Liver (tissue), 9 donors: ENCODE measurements around the gene OR12D3. TPM values are rescaled to one million over a fixed set of nuclear protein-coding genes. Genes with fewer than 3 reads are reported as not detected.

ENCODE experiments used
- DNase-seq: peaks from one replicate; pipeline ENCODE4 v3.0.0-alpha.2; 2017; ENCODE audit warnings: low spot score
- H3K27ac ChIP-seq, 2 donors: one replicate each; pipeline ENCODE4 v1.7.0; 2013; ENCODE audit warnings: inconsistent platforms in 2 of 2, low read length in 2 of 2, control low read depth in 1 of 2, low read depth in 1 of 2, mild to moderate bottlenecking in 1 of 2
- H3K27me3 ChIP-seq, 4 donors: one replicate each; pipeline versions ENCODE4 v1.6.1 to v1.7.0; 2013; ENCODE audit warnings: low read length in 3 of 4, inconsistent platforms in 1 of 4, mild to moderate bottlenecking in 1 of 4, moderate library complexity in 1 of 4; ENCODE audit not compliant: control insufficient read depth in 4 of 4, insufficient read depth in 4 of 4
- H3K36me3 ChIP-seq, 4 donors: one replicate each; pipeline versions ENCODE4 v1.6.1 to v1.7.0; 2013; ENCODE audit warnings: low read length in 3 of 4, mild to moderate bottlenecking in 3 of 4, low read depth in 1 of 4, moderate library complexity in 1 of 4; ENCODE audit not compliant: control insufficient read depth in 4 of 4, insufficient read depth in 3 of 4
- H3K4me1 ChIP-seq, 4 donors: one replicate each; pipeline versions ENCODE4 v1.6.1 to v1.7.0; 2013; ENCODE audit warnings: low read length in 3 of 4, mild to moderate bottlenecking in 3 of 4, moderate library complexity in 1 of 4; ENCODE audit not compliant: control insufficient read depth in 4 of 4, insufficient read depth in 4 of 4
- H3K4me3 ChIP-seq, 3 donors: one replicate each; pipeline versions ENCODE4 v1.6.1 to v1.7.0; 2013; ENCODE audit warnings: low read length in 3 of 3, control low read depth in 1 of 3, low read depth in 1 of 3, mild to moderate bottlenecking in 1 of 3
- H3K9ac ChIP-seq, 2 donors: one replicate each; pipeline ENCODE4 v1.7.0; 2013; ENCODE audit warnings: low read length in 2 of 2, mild to moderate bottlenecking in 2 of 2, moderate library complexity in 2 of 2, control low read depth in 1 of 2, low read depth in 1 of 2
- H3K9me3 ChIP-seq, 4 donors: one replicate each; pipeline versions ENCODE4 v1.6.1 to v1.7.0; 2013; ENCODE audit warnings: low read length in 3 of 4; ENCODE audit not compliant: control insufficient read depth in 4 of 4
- EGR1 ChIP-seq, 2 donors: IDR thresholded peaks; 2 replicates each; pipeline ENCODE4 v1.6.1; 2016 to 2018; ENCODE audit warnings: antibody characterized with exemption in 2 of 2, low read depth in 2 of 2
- FOXA2 ChIP-seq: IDR thresholded peaks from 2 replicates; pipeline ENCODE4 v1.6.1; 2016; ENCODE audit warnings: antibody characterized with exemption
- GABPA ChIP-seq, 2 donors: IDR thresholded peaks in 1 of 2; conservative IDR thresholded peaks in 1 of 2; 2 replicates each; pipeline ENCODE4 v1.6.1; 2016; ENCODE audit warnings: antibody characterized with exemption in 2 of 2, mild to moderate bottlenecking in 1 of 2, moderate library complexity in 1 of 2
- HNF4A ChIP-seq, 2 donors: conservative IDR thresholded peaks; 2 replicates each; pipeline ENCODE4 v1.6.1; 2016; ENCODE audit warnings: antibody characterized with exemption in 2 of 2, mild to moderate bottlenecking in 2 of 2
- HNF4G ChIP-seq: IDR thresholded peaks from 2 replicates; pipeline ENCODE4 v1.6.1; 2016; ENCODE audit warnings: antibody characterized with exemption
- JUND ChIP-seq, 2 donors: IDR thresholded peaks; 2 replicates each; pipeline ENCODE4 v1.6.1; 2016; ENCODE audit warnings: antibody characterized with exemption in 2 of 2
- NR2F2 ChIP-seq: IDR thresholded peaks from 2 replicates; pipeline ENCODE4 v1.6.1; 2016; ENCODE audit warnings: antibody characterized with exemption
- RAD21 ChIP-seq, 2 donors: IDR thresholded peaks; 2 replicates each; pipeline ENCODE4 v1.6.1; 2016; ENCODE audit warnings: antibody characterized with exemption in 2 of 2, mild to moderate bottlenecking in 2 of 2
- RXRA ChIP-seq, 2 donors: IDR thresholded peaks; 2 replicates each; pipeline ENCODE4 v1.6.1; 2017 to 2018; ENCODE audit warnings: antibody characterized with exemption in 2 of 2, mild to moderate bottlenecking in 1 of 2
- SP1 ChIP-seq: IDR thresholded peaks from 2 replicates; pipeline ENCODE4 v1.6.1; 2018; ENCODE audit warnings: antibody characterized with exemption, mild to moderate bottlenecking
- TAF1 ChIP-seq: conservative IDR thresholded peaks from 2 replicates; pipeline ENCODE4 v1.6.1; 2016; ENCODE audit warnings: antibody characterized with exemption, mild to moderate bottlenecking
- YY1 ChIP-seq: IDR thresholded peaks from 2 replicates; pipeline ENCODE4 v1.6.1; 2016; ENCODE audit warnings: antibody characterized with exemption, mild to moderate bottlenecking
- WGBS: extraction: QIAGEN DNeasy Blood & Tissue Kit; methylation state at CpG from one replicate; pipeline ENCODE4 v1.1.7; 2013; 5-methylcytosine and 5-hydroxymethylcytosine counted together
- polyA plus RNA-seq, 2 donors: library from polyadenylated mRNA; stranded (reverse) in 1 of 2; unstranded in 1 of 2; fragments of 200-250 nt in 1 of 2; fragments of >200 nt in 1 of 2; fragmentation: Nextera tagmentation in 1 of 2; extraction: Ambion mirVana in 1 of 2; gene quantifications; one replicate each; pipeline versions ENCODE4 v1.2.1 to v1.2.3, GENCODE V29; 2013 to 2015
- total RNA-seq, 2 donors: library from RNA; depleted of rRNA; stranded (reverse); fragments of >200 nt; gene quantifications; one replicate each; pipeline ENCODE4 v1.2.3, GENCODE V29; 2014
- TF ChIP-seq, protein P1 (sequence below): IDR thresholded peaks from 2 replicates; pipeline ENCODE4 v1.6.1; 2016; ENCODE audit warnings: antibody characterized with exemption, mild to moderate bottlenecking
- TF ChIP-seq, protein P2 (sequence below): fragments of 150-350 bp; IDR thresholded peaks from 2 replicates; pipeline ENCODE4 v1.5.1; 2017; ENCODE audit warnings: improper control_type of control experiment, low read depth, low read length; ENCODE audit not compliant: missing input control
- TF ChIP-seq, protein P3 (sequence below): IDR thresholded peaks from 2 replicates; pipeline ENCODE4 v1.6.1; 2016; ENCODE audit warnings: antibody characterized with exemption
- TF ChIP-seq, protein P4 (sequence below): IDR thresholded peaks from 2 replicates; pipeline ENCODE4 v1.6.1; 2016; ENCODE audit warnings: antibody characterized with exemption
- donor health status: healthy.
- donor health status: healthy.
- donor health status: healthy.
- donor health status: healthy.
- donor health status: healthy.

The OR12D3 gene
- total and polyA plus RNA-seq, 4 donors: not detected

DNA sequence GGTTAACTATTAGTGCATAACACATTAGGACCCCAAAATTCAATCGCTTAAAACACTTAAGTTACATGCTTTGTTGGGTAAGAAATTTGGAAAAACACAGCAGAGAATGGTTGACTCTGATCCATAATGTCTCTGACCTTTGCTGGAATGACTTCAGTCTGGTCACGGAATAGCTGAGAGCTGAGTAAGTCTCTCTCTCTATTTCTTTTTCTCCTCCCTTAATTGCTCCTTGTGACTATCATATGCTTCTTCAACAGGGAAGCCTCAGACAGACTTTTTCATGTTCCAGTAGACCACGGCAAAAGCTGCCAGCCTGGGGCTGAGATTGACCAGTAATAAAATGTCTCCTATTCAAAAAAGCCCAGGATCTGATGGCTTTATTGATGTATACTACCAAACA, 44.4 kb upstream of the OR12D3 start:
- Histone ChIP-seq H3K36me3 (no peaks in the 10 kb centered on the region), H3K4me3 (no peak overlapping the region), H3K9ac (no peak overlapping the region), H3K4me1 (no peaks in the 10 kb centered on the region), H3K27ac (no peak overlapping the region), H3K9me3 (no peaks in the 10 kb centered on the region), H3K27me3 (no peaks in the 10 kb centered on the region)
- WGBS: 75% methylated on average over 3 of the region's 3 CpGs
- TF ChIP-seq GABPA (IDR thresholded peaks at IDR 0.05 in 1 of 2, conservative IDR thresholded peaks at IDR 0.05 in 1 of 2) (no peak), EGR1 (IDR thresholded peaks at IDR 0.05; ENCODE audit: low read depth in 2 of 2) (no peak), RXRA (IDR thresholded peaks at IDR 0.05) (no peak), HNF4G (no peak), RAD21 (IDR thresholded peaks at IDR 0.05) (no peak), SP1 (no peak), TAF1 (no peak), JUND (IDR thresholded peaks at IDR 0.05) (no peak), NR2F2 (no peak), HNF4A (conservative IDR thresholded peaks at IDR 0.05) (no peak), YY1 (no peak), FOXA2 (no peak)
- TF ChIP-seq, protein P1, sequence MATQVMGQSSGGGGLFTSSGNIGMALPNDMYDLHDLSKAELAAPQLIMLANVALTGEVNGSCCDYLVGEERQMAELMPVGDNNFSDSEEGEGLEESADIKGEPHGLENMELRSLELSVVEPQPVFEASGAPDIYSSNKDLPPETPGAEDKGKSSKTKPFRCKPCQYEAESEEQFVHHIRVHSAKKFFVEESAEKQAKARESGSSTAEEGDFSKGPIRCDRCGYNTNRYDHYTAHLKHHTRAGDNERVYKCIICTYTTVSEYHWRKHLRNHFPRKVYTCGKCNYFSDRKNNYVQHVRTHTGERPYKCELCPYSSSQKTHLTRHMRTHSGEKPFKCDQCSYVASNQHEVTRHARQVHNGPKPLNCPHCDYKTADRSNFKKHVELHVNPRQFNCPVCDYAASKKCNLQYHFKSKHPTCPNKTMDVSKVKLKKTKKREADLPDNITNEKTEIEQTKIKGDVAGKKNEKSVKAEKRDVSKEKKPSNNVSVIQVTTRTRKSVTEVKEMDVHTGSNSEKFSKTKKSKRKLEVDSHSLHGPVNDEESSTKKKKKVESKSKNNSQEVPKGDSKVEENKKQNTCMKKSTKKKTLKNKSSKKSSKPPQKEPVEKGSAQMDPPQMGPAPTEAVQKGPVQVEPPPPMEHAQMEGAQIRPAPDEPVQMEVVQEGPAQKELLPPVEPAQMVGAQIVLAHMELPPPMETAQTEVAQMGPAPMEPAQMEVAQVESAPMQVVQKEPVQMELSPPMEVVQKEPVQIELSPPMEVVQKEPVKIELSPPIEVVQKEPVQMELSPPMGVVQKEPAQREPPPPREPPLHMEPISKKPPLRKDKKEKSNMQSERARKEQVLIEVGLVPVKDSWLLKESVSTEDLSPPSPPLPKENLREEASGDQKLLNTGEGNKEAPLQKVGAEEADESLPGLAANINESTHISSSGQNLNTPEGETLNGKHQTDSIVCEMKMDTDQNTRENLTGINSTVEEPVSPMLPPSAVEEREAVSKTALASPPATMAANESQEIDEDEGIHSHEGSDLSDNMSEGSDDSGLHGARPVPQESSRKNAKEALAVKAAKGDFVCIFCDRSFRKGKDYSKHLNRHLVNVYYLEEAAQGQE: no peak
- TF ChIP-seq, protein P2, sequence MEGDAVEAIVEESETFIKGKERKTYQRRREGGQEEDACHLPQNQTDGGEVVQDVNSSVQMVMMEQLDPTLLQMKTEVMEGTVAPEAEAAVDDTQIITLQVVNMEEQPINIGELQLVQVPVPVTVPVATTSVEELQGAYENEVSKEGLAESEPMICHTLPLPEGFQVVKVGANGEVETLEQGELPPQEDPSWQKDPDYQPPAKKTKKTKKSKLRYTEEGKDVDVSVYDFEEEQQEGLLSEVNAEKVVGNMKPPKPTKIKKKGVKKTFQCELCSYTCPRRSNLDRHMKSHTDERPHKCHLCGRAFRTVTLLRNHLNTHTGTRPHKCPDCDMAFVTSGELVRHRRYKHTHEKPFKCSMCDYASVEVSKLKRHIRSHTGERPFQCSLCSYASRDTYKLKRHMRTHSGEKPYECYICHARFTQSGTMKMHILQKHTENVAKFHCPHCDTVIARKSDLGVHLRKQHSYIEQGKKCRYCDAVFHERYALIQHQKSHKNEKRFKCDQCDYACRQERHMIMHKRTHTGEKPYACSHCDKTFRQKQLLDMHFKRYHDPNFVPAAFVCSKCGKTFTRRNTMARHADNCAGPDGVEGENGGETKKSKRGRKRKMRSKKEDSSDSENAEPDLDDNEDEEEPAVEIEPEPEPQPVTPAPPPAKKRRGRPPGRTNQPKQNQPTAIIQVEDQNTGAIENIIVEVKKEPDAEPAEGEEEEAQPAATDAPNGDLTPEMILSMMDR: no peak
- TF ChIP-seq, protein P3, sequence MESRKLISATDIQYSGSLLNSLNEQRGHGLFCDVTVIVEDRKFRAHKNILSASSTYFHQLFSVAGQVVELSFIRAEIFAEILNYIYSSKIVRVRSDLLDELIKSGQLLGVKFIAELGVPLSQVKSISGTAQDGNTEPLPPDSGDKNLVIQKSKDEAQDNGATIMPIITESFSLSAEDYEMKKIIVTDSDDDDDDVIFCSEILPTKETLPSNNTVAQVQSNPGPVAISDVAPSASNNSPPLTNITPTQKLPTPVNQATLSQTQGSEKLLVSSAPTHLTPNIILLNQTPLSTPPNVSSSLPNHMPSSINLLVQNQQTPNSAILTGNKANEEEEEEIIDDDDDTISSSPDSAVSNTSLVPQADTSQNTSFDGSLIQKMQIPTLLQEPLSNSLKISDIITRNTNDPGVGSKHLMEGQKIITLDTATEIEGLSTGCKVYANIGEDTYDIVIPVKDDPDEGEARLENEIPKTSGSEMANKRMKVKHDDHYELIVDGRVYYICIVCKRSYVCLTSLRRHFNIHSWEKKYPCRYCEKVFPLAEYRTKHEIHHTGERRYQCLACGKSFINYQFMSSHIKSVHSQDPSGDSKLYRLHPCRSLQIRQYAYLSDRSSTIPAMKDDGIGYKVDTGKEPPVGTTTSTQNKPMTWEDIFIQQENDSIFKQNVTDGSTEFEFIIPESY: no peak
- TF ChIP-seq, protein P4, sequence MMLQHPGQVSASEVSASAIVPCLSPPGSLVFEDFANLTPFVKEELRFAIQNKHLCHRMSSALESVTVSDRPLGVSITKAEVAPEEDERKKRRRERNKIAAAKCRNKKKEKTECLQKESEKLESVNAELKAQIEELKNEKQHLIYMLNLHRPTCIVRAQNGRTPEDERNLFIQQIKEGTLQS: no peak
- no peak for DNase-seq

DNA sequence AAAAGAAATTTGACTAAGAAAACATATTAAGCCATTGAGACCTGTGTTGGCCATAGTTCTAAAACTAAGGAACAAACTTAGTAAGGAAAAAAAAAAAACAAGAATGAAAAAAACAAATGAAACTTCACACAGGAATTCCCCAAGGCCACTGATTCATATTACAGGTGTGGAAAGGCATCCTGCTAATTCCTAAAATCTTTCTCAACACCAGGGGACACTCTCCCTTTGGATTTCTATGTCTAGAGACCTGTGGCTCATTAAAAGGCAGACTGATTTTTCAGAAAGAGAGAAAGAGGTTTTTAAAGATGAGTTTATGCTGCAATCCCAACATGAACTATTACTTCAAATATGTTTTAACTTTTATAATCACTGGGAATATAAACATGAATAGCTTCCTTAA, 39.5 kb upstream of the OR12D3 start, which contains the start of gene OR12D1:
OR12D1 (plus strand) TSS at position 341 of the 400 bp plus-strand sequence.
- H3K9me3 ChIP-seq: no peaks in the 10 kb centered on the region
- H3K4me3 ChIP-seq: no peak within 1 kb of the TSS
- DNase-seq: no peak
- no peak within 1 kb of the TSS for H3K9ac ChIP-seq
- H3K4me1 ChIP-seq: no peaks in the 10 kb centered on the region
- no peak within 1 kb of the TSS for H3K27ac ChIP-seq
- TF ChIP-seq YY1: no peak
- TF ChIP-seq, protein P2: peak; percentile 44
- TF ChIP-seq HNF4A (conservative IDR thresholded peaks at IDR 0.05): no peak
- TF ChIP-seq RAD21 (IDR thresholded peaks at IDR 0.05): peak; percentile 75 to 79
- no peaks in the 10 kb centered on the region for H3K36me3 ChIP-seq
- peaks cover 0 to 3% (median 0%) of the 10 kb centered on the region in 4 donors for H3K27me3 ChIP-seq
